Endothelial cell of umbilical vein (primary cell): ENCODE results near the gene EED. TPM values are rescaled to one million over a fixed set of nuclear protein-coding genes. Genes with fewer than 3 reads are reported as not detected.

Experiments
- BruUV-seq: library from RNA; stranded (reverse); fragments of 400-500 nt; replicated peaks from 2 replicates; lab custom pipeline; 2021; lab: Mats Ljungman, UMichigan
- CTCF ChIA-PET: fragments of 300-600, 350-600 bp; sonication (Branson Sonifier 250); formaldehyde crosslinking; loops from one replicate; lab custom pipeline; 2021; ENCODE audit warnings: antibody characterized with exemption, inconsistent platforms; lab: Charles Lee
- POLR2A ChIA-PET: fragments of 300-600, 350-600 bp; sonication (Branson Sonifier 250); formaldehyde crosslinking; loops from one replicate; lab custom pipeline; 2021; ENCODE audit warnings: antibody characterized with exemption, inconsistent platforms; lab: Charles Lee
- DNase-seq: peaks from one replicate; pipeline ENCODE4 v3.0.0-alpha.2; 2011; ENCODE audit warnings: low read depth, low spot score
- FAIRE-seq: peaks from 2 replicates; lab custom pipeline; 2011; peaks lifted over from hg19 to GRCh38; lab: Jason Lieb, UNC
- H2AFZ ChIP-seq: 2 replicates; pipeline ENCODE4 v1.6.0; 2012; ENCODE audit warnings: low read depth, low read length, control low read depth, inconsistent platforms
- H3K27ac ChIP-seq: 2 replicates; pipeline ENCODE4 v1.5.1; 2011; ENCODE audit warnings: low read depth, mild to moderate bottlenecking, control low read depth, low read length, moderate library complexity; ENCODE audit not compliant: insufficient read depth
- H3K27me3 ChIP-seq, 2 experiments: 2 replicates each; pipeline versions ENCODE4 v1.6.0 to v1.6.1; 2011; ENCODE audit warnings: low read length in 2 of 2, mixed read lengths in 1 of 2; ENCODE audit not compliant: control insufficient read depth in 2 of 2, insufficient read depth in 2 of 2
- H3K36me3 ChIP-seq, 2 experiments: 2 replicates in 1 of 2; 3 replicates in 1 of 2; pipeline ENCODE4 v1.5.1; 2011; ENCODE audit warnings: low read length in 2 of 2, mild to moderate bottlenecking in 1 of 2, moderate library complexity in 1 of 2; ENCODE audit not compliant: control insufficient read depth in 2 of 2, insufficient read depth in 2 of 2; ENCODE audit errors: extremely low read depth in 1 of 2
- H3K4me1 ChIP-seq: 3 replicates; pipeline ENCODE4 v1.5.1; 2011; ENCODE audit warnings: mild to moderate bottlenecking, low read length; ENCODE audit not compliant: control insufficient read depth, insufficient read depth; ENCODE audit errors: extremely low read depth
- H3K4me2 ChIP-seq: 2 replicates; pipeline ENCODE4 v1.6.1; 2011; ENCODE audit warnings: low read length, control low read depth, mixed read lengths; ENCODE audit not compliant: insufficient read depth
- H3K4me3 ChIP-seq, 3 experiments: fragments of 200-600 bp in 1 of 3; sonication (generic), shearing (Covaris generic) in 1 of 3; replicated peaks in 1 of 3; 2 replicates each; pipeline ENCODE4 v1.5.1; 2011 to 2016; ENCODE audit warnings: control low read depth in 3 of 3, low read length in 3 of 3, mild to moderate bottlenecking in 2 of 3, inconsistent platforms in 1 of 3, low read depth in 1 of 3, moderate library complexity in 1 of 3; ENCODE audit not compliant: insufficient read depth in 1 of 3
- H3K79me2 ChIP-seq: 2 replicates; pipeline ENCODE4 v1.6.0; 2012; ENCODE audit warnings: low read length, inconsistent platforms; ENCODE audit not compliant: control insufficient read depth, insufficient read depth
- H3K9ac ChIP-seq: replicated peaks from 2 replicates; pipeline ENCODE3; 2011; ENCODE audit warnings: low read length, control low read depth; ENCODE audit not compliant: insufficient read depth; ENCODE audit errors: extremely low read depth
- H3K9me1 ChIP-seq: replicated peaks from 3 replicates; pipeline ENCODE4 v1.6.0; 2011; ENCODE audit warnings: mild to moderate bottlenecking, low read length; ENCODE audit not compliant: control insufficient read depth, insufficient read depth; ENCODE audit errors: extremely low read depth
- H3K9me3 ChIP-seq: replicated peaks from 2 replicates; pipeline ENCODE4 v1.5.1; 2012; ENCODE audit warnings: low read length, inconsistent platforms; ENCODE audit not compliant: control insufficient read depth, insufficient read depth
- H4K20me1 ChIP-seq: replicated peaks from 2 replicates; pipeline ENCODE3; 2011; ENCODE audit warnings: mild to moderate bottlenecking, low read length; ENCODE audit not compliant: control insufficient read depth, insufficient read depth; ENCODE audit errors: extremely low read depth
- CTCF ChIP-seq, 2 donors: IDR thresholded peaks; 1 replicate in 1 of 2; 2 replicates in 1 of 2; pipeline ENCODE4 v1.5.1; 2011; ENCODE audit warnings: low read length in 2 of 2, mild to moderate bottlenecking in 2 of 2, moderate library complexity in 2 of 2, control low read depth in 1 of 2, inconsistent platforms in 1 of 2, low read depth in 1 of 2; ENCODE audit not compliant: insufficient read depth in 1 of 2; ENCODE audit errors: extremely low read depth in 1 of 2
- EZH2 ChIP-seq: IDR thresholded peaks from 2 replicates; pipeline ENCODE4 v1.6.1; 2012; ENCODE audit warnings: borderline replicate concordance, low read depth, mild to moderate bottlenecking, moderate library complexity, low read length, inconsistent platforms; ENCODE audit not compliant: severe bottlenecking
- FOS ChIP-seq: IDR thresholded peaks from 2 replicates; pipeline ENCODE4 v1.6.1; 2011; ENCODE audit warnings: mild to moderate bottlenecking, low read length, moderate library complexity, borderline replicate concordance; ENCODE audit not compliant: insufficient read depth
- GATA2 ChIP-seq: IDR thresholded peaks from 2 replicates; pipeline ENCODE4 v1.7.0; 2011; ENCODE audit warnings: low read depth, mild to moderate bottlenecking, moderate library complexity, mixed read lengths, low read length; ENCODE audit not compliant: insufficient read length, insufficient read depth
- JUN ChIP-seq: IDR thresholded peaks from 2 replicates; pipeline ENCODE4 v1.6.1; 2011; ENCODE audit warnings: borderline replicate concordance, low read depth; ENCODE audit not compliant: insufficient read length, insufficient read depth
- MAX ChIP-seq: IDR thresholded peaks from 2 replicates; pipeline ENCODE4 v1.6.1; 2011; ENCODE audit not compliant: insufficient read depth, insufficient read length
- POLR2AphosphoS5 ChIP-seq: IDR thresholded peaks from 2 replicates; pipeline ENCODE4 v1.6.1; 2012; ENCODE audit warnings: low read depth, mild to moderate bottlenecking, control low read depth, low read length, moderate library complexity; ENCODE audit not compliant: insufficient read depth
- dilution Hi-C: fragments of 300-500 bp; cut with MboI; formaldehyde crosslinking; loops from one replicate; pipeline ENCODE4 v1.15.0; 2019; ENCODE audit warnings: low sequenced_read_pairs; ENCODE audit not compliant: extremely low pct_ligation_motif_present
- intact Hi-C: fragments of 100-400 bp; cut with micrococcal nuclease; formaldehyde crosslinking; loops from one replicate; pipeline ENCODE4 v1.10.0; 2022
- polyA plus RNA-seq, 4 experiments: library from polyadenylated mRNA; depleted of rRNA in 3 of 4; stranded (reverse) in 3 of 4; unstranded in 1 of 4; fragments of >200 nt; gene quantifications; 2 replicates each; pipeline versions ENCODE4 v1.2.1 to v1.2.3, GENCODE V29; 2011 to 2012; ENCODE audit warnings: missing spikeins in 1 of 4
- total RNA-seq: library from RNA; stranded (reverse); gene quantifications from 2 replicates; pipeline ENCODE4 v1.2.3, GENCODE V29; 2021

EED gene
- total and polyA plus RNA-seq, 2 donors (not counting 3 experiments of a cell fraction or from before 2014, with no cell fraction given), result 9.4 to 21.8 TPM

- H3K4me2 ChIP-seq, result no peak overlapping the region
- DNase-seq, result no peak
- no peaks in the 10 kb centered on the region for H3K27me3 ChIP-seq
- no TSS peak for BruUV-seq
- no peak overlapping the region for H3K27ac ChIP-seq
- H4K20me1 ChIP-seq, result peaks cover 2% of the 10 kb centered on the region
- H3K9me1 ChIP-seq, result no peaks in the 10 kb centered on the region
- dilution Hi-C loops (no loop called here), intact Hi-C loops (no loop called here)
- no peak overlapping the region for H3K4me3 ChIP-seq
- ChIA-PET CTCF (interaction anchor here (1.1 kb wide), 1 partner anchor 237 kb away, joined by 3 read pairs; no protein-coding TSS in a partner anchor), POLR2A (no interaction called here)
- no peak for FAIRE-seq
- H3K9ac ChIP-seq, result no peak overlapping the region
- no peaks in the 10 kb centered on the region for H3K9me3 ChIP-seq
- no peaks in the 10 kb centered on the region for H3K4me1 ChIP-seq
- H2AFZ ChIP-seq, result no peak overlapping the region
- no peak for TF ChIP-seq POLR2AphosphoS5
- TF ChIP-seq MAX, result no peak
- no peak for TF ChIP-seq CTCF (IDR thresholded peaks at IDR 0.05; ENCODE audit: extremely low read depth in 1 of 2, insufficient read depth in 1 of 2, low read depth in 1 of 2, low read length in 2 of 2)
- TF ChIP-seq JUN, result no peak
- peaks cover 11% of the 10 kb centered on the region for H3K79me2 ChIP-seq
- H3K36me3 ChIP-seq, result peaks cover 0 to 8% of the 10 kb centered on the region in 2 experiments
These were observed 33.7 kb downstream of the EED start for GRCh38 chr11:86278226-86278625.

GRCh38 chr11:86279747-86280146, 35.2 kb downstream of the EED start:
- H3K36me3 ChIP-seq, result peaks cover 0 to 8% of the 10 kb centered on the region in 2 experiments
- no peak overlapping the region for H3K4me2 ChIP-seq
- no peak overlapping the region for H3K9ac ChIP-seq
- no peak overlapping the region for H2AFZ ChIP-seq
- no peak for TF ChIP-seq CTCF (IDR thresholded peaks at IDR 0.05; ENCODE audit: extremely low read depth in 1 of 2, insufficient read depth in 1 of 2, low read depth in 1 of 2, low read length in 2 of 2)
- TF ChIP-seq GATA2, result no peak
- no peak for TF ChIP-seq POLR2AphosphoS5
- TF ChIP-seq EZH2, result no peak
- no peak for TF ChIP-seq JUN
- no peak for TF ChIP-seq FOS
- ChIA-PET CTCF (interaction anchor here (0.7 to 1.0 kb wide), 2 partner anchors 61 to 425 kb away, joined by 3 read pairs; partner anchors contain the start of gene CCDC83), POLR2A (no interaction called here)
- H3K27ac ChIP-seq, result no peak overlapping the region
- FAIRE-seq (no peak), DNase-seq (no peak)
- peaks cover 2% of the 10 kb centered on the region for H4K20me1 ChIP-seq
- no peaks in the 10 kb centered on the region for H3K9me1 ChIP-seq
- dilution Hi-C loops, result no loop called here
- no peaks in the 10 kb centered on the region for H3K9me3 ChIP-seq
- no peaks in the 10 kb centered on the region for H3K27me3 ChIP-seq
- H3K79me2 ChIP-seq, result peaks cover 2% of the 10 kb centered on the region
- no peaks in the 10 kb centered on the region for H3K4me1 ChIP-seq
- H3K4me3 ChIP-seq, result no peak overlapping the region
- BruUV-seq, result no TSS peak
- intact Hi-C loops, result no loop called here
